Activated CD4-positive, alpha-beta T cell treated with anti-CD3 and anti-CD28 coated beads, Interleukin-2, amount 10 ng/mL, durations not matched to agents 24 days and 14 days (primary cell): ENCODE measurements around the gene ABLIM1. TPM values are rescaled to one million over a fixed set of nuclear protein-coding genes. Genes with fewer than 3 reads are reported as not detected.

Source experiments
- DNase-seq: peaks from one replicate; pipeline ENCODE4 v3.0.0; 2022
- H3K27ac Mint-ChIP-seq: one replicate; pipeline ENCODE4 v1.8.0; 2022; ENCODE audit warnings: mild to moderate bottlenecking, mixed read lengths
- H3K27me3 Mint-ChIP-seq: one replicate; pipeline ENCODE4 v1.8.0; 2022; ENCODE audit warnings: mixed read lengths
- H3K36me3 Mint-ChIP-seq: one replicate; pipeline ENCODE4 v1.8.0; 2022; ENCODE audit warnings: low read depth, mild to moderate bottlenecking, mixed read lengths
- H3K4me1 Mint-ChIP-seq: one replicate; pipeline ENCODE4 v1.8.0; 2021; ENCODE audit warnings: mixed read lengths
- H3K4me3 Mint-ChIP-seq: one replicate; pipeline ENCODE4 v1.8.0; 2022; ENCODE audit warnings: mild to moderate bottlenecking, moderate library complexity, mixed read lengths
- H3K9me3 Mint-ChIP-seq: one replicate; pipeline ENCODE4 v1.8.0; 2021; ENCODE audit warnings: mixed read lengths
- intact Hi-C: fragments of 100-400 bp; cut with micrococcal nuclease; formaldehyde crosslinking; loops from one replicate; pipeline ENCODE4 v1.15.1; 2023
- total RNA-seq: library from RNA; stranded (reverse); gene quantifications from 2 replicates; pipeline ENCODE4 v1.2.3, GENCODE V29; 2022

ABLIM1 gene
- total RNA-seq, 1 donor from 2014 or later = 16.5 TPM

DNA sequence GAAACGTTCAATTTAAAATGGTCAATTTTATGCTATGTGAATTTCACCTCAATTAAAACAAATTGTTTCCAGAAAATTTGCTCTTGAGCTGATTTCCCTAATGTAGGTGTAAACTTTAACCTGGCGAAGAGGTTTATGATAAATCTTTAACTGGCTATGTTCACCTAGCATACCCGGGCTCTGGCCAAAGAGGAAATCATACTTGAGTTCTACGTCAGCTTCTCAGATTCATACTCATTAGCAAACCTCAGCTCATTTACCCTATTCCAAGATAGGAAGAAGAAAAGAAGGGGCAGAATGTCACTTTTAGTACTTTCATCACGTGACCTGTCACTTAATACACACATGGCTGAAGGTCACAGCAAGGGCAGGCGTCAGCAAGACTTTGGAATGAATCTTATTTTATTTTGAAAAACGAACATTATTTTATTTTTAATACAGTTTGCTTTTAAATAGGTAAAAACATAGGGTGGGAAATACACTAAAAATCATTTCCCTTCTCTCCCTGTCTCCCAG is 97.0 kb downstream of the ABLIM1 start:
- no peak overlapping the region for H3K27ac Mint-ChIP-seq
- peaks cover 3% of the 10 kb centered on the region for H3K9me3 Mint-ChIP-seq
- intact Hi-C loops = no loop called here
- H3K27me3 Mint-ChIP-seq = peaks cover 11% of the 10 kb centered on the region
- DNase-seq = no peak
- H3K4me3 Mint-ChIP-seq = no peak overlapping the region
- H3K4me1 Mint-ChIP-seq = no peaks in the 10 kb centered on the region
- peaks cover 4% of the 10 kb centered on the region for H3K36me3 Mint-ChIP-seq

DNA sequence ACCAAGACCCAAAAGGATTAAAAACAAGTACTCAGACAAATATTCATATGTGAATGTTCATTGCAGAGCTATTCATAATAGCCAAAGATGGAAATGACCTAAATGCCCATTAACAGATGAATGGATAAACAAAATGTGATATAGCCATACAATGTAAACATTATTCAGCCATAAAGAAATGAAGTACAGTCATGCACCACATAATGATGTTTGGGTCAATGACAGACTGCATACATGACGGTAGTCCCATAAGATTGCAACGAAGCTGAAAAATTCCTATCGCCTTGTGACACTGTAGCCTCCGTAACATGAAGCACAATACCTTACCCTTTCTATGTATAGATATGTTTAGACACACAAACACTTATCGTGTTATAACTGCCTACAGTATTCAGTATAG is 97.9 kb downstream of the ABLIM1 start:
- no peak overlapping the region for H3K27ac Mint-ChIP-seq
- no peak overlapping the region for H3K4me3 Mint-ChIP-seq
- H3K9me3 Mint-ChIP-seq = peaks cover 3% of the 10 kb centered on the region
- DNase-seq = no peak
- intact Hi-C loops = no loop called here
- no peaks in the 10 kb centered on the region for H3K4me1 Mint-ChIP-seq
- peaks cover 4% of the 10 kb centered on the region for H3K36me3 Mint-ChIP-seq
- H3K27me3 Mint-ChIP-seq = peaks cover 13% of the 10 kb centered on the region

DNA sequence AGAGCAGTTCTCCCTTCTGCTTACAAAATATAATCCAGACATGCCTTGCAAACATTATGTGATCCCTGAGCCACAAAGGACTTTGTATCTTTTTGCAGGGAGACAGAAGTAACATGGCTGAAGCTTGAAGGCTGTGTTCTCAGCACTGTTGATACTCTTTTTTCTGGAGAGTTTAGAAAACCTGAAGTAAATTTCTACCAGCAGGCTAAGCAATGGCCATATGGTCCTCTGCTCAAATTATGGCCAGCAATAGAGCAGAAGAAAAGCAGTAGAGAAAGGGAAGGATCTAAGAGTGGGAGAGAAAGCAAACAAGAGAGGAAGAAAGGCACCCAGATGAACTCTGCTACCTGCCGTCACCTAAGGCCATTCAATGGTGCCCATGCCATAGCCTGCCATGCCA is 98.4 kb downstream of the ABLIM1 start:
- Mint-ChIP-seq H3K4me1 (no peaks in the 10 kb centered on the region), H3K27ac (no peak overlapping the region), H3K36me3 (peaks cover 4% of the 10 kb centered on the region), H3K9me3 (peaks cover 3% of the 10 kb centered on the region), H3K4me3 (no peak overlapping the region), H3K27me3 (peaks cover 13% of the 10 kb centered on the region)
- intact Hi-C loops = no loop called here
- no peak for DNase-seq

DNA sequence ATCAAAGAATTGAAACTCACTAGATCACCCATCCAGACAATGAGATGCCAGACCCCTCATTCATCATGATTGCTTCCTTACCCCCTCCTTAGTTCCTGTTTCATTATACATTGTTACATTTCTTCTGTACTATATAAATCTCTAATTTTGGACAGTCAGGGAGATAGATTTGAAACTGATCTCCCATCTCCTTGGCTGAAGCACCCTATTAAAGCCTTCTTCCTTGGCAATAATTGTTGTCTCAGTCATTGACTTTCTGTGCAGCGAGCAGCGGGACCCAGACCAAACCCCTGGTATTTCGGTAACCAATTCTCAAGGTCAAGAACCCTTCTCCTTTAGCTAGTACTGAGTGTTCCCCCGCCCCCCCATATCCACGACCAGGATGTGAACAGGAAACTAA is 100.2 kb downstream of the ABLIM1 start:
- no peak for DNase-seq
- Mint-ChIP-seq H3K27ac (no peak overlapping the region), H3K4me1 (no peaks in the 10 kb centered on the region), H3K9me3 (peaks cover 3% of the 10 kb centered on the region), H3K36me3 (peaks cover 4% of the 10 kb centered on the region), H3K4me3 (no peak overlapping the region), H3K27me3 (peaks cover 11% of the 10 kb centered on the region)
- intact Hi-C loops = no loop called here

DNA sequence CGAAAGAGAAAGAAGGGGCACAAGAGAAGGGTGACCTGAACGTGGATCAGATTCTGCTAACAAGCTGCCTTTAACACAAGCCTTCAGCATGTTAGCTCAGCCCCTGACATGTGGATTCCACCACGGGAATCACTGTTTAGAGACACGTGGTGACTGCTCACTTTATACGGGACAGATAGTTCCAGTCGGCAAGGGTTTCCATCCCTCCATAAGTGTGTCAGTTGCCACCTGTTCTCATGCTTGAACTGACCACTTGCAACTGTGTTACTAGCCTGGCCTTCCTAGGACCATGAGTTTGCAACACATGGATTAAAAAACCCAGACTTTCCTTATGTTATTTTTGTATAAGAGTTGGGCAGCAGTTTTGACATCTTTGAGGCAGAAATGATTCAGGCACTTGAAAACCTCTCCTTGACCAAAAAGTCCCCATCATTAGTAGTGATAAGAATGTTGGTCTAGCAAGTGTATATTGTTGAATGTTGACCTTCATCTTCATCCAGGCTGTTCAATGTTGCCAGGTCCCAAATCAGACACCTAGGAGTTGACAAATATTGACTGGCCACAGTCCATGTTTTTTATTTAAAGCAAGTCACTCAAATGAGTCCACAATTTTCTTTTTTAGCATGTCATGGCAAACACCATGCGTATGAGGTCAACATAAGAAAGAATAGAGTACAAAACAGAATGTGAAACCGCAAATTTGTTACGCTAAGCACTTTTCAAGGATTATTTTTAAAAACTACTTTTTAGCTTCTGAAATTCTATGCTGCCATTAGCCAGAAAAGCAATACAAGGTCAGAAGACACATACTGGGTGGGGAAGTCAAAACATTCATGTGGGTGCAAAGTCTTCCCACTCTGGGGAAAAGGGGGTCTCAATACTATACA is 101.6 kb downstream of the ABLIM1 start:
- intact Hi-C loops = no loop called here
- peaks cover 3% of the 10 kb centered on the region for H3K9me3 Mint-ChIP-seq
- peaks cover 10% of the 10 kb centered on the region for H3K27me3 Mint-ChIP-seq
- no peak overlapping the region for H3K27ac Mint-ChIP-seq
- H3K36me3 Mint-ChIP-seq = peaks cover 4% of the 10 kb centered on the region
- no peak overlapping the region for H3K4me3 Mint-ChIP-seq
- H3K4me1 Mint-ChIP-seq = no peaks in the 10 kb centered on the region
- no peak for DNase-seq

DNA sequence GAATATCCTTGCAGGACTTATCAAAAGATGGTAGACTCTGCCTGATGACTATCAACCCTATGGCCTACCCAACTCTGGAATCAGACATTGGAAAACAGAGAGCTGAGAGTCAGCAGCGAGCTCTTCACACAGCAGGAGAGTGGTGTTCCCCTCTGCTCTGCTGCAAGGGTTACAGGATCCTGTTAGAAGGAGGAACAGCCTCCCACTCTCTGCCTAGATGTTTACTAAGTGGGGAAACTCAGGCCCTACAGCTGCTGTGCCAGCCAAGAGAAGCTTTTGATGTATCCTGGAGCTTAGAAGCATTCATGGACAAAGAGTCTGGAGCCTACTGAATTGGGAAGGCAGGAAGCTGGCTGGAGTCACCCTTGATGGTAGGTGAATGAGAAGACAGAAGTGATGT is 104.6 kb downstream of the ABLIM1 start:
- intact Hi-C loops = loop anchor here (5.0 kb wide), 1 partner anchor 574 kb away; no protein-coding TSS in a partner anchor
- peaks cover 6% of the 10 kb centered on the region for H3K4me1 Mint-ChIP-seq
- H3K9me3 Mint-ChIP-seq = no peaks in the 10 kb centered on the region
- DNase-seq = no peak
- H3K27ac Mint-ChIP-seq = no peak overlapping the region
- peaks cover 4% of the 10 kb centered on the region for H3K36me3 Mint-ChIP-seq
- H3K4me3 Mint-ChIP-seq = no peak overlapping the region
- peaks cover 3% of the 10 kb centered on the region for H3K27me3 Mint-ChIP-seq

DNA sequence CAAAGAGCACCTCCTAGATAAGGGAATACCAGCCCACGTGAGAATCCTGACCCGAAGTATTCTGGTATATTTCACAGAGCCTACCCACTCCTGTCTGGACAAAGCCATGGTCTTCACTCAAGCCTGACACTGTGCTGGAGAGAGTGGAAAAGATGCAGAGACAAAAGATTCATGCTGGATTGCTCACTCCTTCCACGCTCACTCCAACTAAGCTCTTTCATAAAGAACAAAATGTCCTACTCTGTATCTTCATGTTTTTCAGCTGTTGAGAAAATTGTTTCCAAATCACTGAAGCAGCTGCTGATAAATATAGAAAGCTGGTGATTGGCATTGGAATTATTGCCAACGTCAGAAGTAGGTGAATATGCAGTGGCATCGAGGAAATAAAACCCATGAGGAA is 106.0 kb downstream of the ABLIM1 start:
- intact Hi-C loops = loop anchor here (5.0 kb wide), 1 partner anchor 575 kb away; no protein-coding TSS in a partner anchor
- Mint-ChIP-seq H3K4me1 (peaks cover 15% of the 10 kb centered on the region), H3K9me3 (no peaks in the 10 kb centered on the region), H3K27me3 (peaks cover 3% of the 10 kb centered on the region), H3K27ac (no peak overlapping the region), H3K36me3 (no peaks in the 10 kb centered on the region), H3K4me3 (no peak overlapping the region)
- DNase-seq = no peak

DNA sequence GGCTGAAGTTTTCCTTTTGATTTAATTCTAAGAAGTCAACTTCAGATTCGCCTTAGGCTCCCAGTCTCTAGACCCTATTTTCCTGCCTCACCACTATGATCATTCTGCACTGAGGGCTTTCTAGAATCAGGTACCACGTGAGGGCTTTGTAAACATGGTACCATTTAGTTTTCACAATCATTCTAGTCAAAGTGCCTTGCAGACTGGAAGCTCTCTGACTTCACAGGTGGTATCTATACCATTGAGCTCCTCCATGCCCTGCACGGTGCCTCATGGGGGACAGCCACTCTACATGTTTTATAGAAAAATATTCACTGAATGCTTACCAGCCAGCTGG is 106.5 kb downstream of the ABLIM1 start:
- Mint-ChIP-seq H3K27ac (no peak overlapping the region), H3K36me3 (no peaks in the 10 kb centered on the region), H3K4me3 (no peak overlapping the region), H3K27me3 (peaks cover 3% of the 10 kb centered on the region), H3K4me1 (peaks cover 18% of the 10 kb centered on the region), H3K9me3 (no peaks in the 10 kb centered on the region)
- no peak for DNase-seq
- intact Hi-C loops = loop anchor here (1.0 to 5.0 kb wide), 3 partner anchors 143 to 576 kb away; no protein-coding TSS in a partner anchor

DNA sequence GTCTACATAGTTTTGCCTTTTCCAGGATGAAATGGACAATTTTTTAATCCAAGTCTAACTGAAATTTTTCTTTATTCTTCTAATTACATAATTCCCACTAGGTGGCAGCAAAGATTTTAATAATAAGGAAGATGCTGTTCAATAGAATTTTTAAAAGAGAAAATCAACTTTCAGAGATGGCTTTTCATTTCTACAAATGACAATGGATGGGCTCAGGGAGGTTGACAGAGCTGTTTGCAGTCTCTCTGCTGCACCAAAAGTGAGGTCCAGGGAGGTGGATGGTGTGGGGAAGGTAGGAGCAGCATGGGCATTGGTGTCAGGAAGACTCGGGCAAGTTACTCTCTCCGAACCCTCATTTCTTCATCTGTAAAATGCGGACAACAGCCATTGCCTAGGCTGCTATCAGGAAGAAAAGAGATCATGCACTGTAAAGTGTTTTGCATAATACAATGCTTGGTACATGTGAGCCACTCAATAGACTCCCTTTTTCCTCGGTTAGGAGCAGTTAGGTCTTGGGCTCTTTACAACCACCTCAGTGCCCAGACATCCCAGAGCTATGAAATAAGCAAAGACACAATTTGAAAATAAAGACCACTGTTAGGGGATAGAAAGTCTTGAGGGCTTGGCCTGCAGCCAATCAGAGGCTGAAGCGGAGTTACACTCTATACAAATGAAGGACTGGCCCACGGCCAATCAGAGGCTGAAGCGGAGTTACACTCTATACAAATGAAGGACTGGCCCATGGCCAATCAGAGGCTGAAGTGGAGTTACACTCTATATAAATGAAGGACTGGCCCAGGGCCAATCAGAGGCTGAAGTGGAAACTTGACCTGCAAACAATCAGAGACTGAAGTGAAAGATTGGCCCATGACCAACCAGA is 107.1 kb downstream of the ABLIM1 start:
- H3K27me3 Mint-ChIP-seq = peaks cover 2% of the 10 kb centered on the region
- peaks cover 18% of the 10 kb centered on the region for H3K4me1 Mint-ChIP-seq
- intact Hi-C loops = loop anchor here (1.0 to 5.0 kb wide), 4 partner anchors 80 to 576 kb away; no protein-coding TSS in a partner anchor
- no peaks in the 10 kb centered on the region for H3K9me3 Mint-ChIP-seq
- H3K4me3 Mint-ChIP-seq = no peak overlapping the region
- no peak for DNase-seq
- no peak overlapping the region for H3K27ac Mint-ChIP-seq
- H3K36me3 Mint-ChIP-seq = no peaks in the 10 kb centered on the region

DNA sequence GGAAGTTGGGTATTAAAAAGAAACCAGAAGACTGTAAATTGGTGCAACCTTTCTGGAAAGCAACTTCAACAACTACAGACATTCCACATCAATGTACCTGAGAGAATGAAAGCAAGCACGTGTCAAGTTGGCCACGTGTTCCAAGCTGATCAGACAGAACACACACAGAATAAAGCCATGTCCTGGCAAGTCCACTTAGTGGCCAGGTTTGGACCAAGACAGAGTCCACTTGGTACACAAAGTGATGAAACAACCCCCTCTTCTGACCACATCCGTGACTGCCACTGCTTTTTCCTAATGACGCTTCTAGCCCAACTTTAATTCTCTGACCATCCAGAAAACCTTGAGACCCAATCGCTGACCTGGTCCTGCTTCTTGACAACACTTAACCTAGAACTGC is 109.4 kb downstream of the ABLIM1 start:
- no peak overlapping the region for H3K27ac Mint-ChIP-seq
- DNase-seq = peak; percentile 67

DNA sequence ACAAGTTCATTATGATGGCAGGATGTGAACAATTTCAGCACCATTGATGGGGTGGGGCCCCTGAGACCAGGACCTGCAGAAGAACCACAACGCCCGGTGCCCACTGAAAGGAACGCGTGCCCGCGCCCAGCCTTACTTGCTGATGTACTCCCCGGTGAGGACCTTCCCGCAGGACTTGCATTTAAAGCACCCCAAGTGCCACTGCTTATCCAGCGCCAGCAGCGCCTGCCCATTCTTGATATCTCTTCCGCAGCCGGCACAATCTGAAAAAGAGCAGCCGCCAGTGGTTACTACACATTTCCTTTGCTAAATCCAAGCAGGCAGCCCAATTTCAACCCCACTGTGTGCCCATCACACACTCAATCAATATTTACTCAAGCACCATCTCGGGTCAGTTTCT is 110.6 kb downstream of the ABLIM1 start:
- Mint-ChIP-seq H3K27ac (no peak overlapping the region), H3K4me3 (peak overlapping the region; percentile 10), H3K36me3 (no peaks in the 10 kb centered on the region), H3K9me3 (no peaks in the 10 kb centered on the region), H3K4me1 (peaks cover 44% of the 10 kb centered on the region), H3K27me3 (no peaks in the 10 kb centered on the region)
- intact Hi-C loops = no loop called here
- peak; percentile 68 for DNase-seq

More for the DNA sequence above, 109.4 kb downstream of the ABLIM1 start:
- Mint-ChIP-seq H3K9me3 (no peaks in the 10 kb centered on the region), H3K27me3 (no peaks in the 10 kb centered on the region), H3K36me3 (no peaks in the 10 kb centered on the region), H3K4me1 (peaks cover 34% of the 10 kb centered on the region), H3K4me3 (no peak overlapping the region)
- intact Hi-C loops = loop anchor here (2.0 kb wide), 1 partner anchor 244 kb away; no protein-coding TSS in a partner anchor

DNA sequence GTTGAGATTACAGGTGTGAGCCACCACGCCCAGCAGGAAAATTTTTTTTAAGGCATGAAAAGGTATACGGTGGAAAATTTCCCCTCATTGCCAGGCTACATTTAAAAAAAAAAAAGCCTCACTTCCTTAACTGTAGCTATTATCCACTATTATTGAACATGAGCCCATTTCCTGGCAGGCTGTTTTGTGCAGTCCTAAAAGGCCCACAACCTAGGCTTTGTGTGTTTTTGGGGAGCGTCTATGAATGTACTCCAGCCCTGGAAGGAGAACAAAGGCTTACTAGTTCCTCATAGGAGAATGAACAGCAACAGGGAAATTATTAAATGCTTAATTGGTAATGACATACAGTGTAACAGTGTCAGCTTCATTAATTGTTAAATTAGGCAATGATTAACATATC is 111.0 kb downstream of the ABLIM1 start:
- Mint-ChIP-seq H3K4me1 (peaks cover 49% of the 10 kb centered on the region), H3K4me3 (peak overlapping the region; percentile 10), H3K27me3 (no peaks in the 10 kb centered on the region), H3K9me3 (no peaks in the 10 kb centered on the region), H3K36me3 (no peaks in the 10 kb centered on the region), H3K27ac (no peak overlapping the region)
- no peak for DNase-seq
- intact Hi-C loops = no loop called here

DNA sequence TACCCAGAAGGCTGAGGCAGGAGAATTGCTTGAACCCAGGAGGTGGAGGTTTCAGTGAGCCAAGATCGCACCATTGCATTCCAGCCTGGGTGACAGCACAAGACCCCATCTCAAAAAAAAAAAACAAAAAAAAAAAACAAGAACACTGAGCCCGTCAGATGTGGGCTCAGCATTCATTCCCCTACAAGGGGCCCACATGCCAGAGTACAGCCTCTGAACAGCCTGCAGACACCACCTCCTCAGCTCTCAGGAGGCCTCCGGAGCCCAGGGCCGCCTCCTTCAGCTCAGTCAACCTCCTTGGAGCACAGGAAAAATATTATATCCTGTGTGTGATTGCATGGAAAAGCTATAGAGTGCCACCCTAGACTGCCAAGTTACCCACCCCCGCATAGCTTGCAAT is 112.3 kb downstream of the ABLIM1 start:
- H3K27me3 Mint-ChIP-seq = no peaks in the 10 kb centered on the region
- no peaks in the 10 kb centered on the region for H3K9me3 Mint-ChIP-seq
- no peaks in the 10 kb centered on the region for H3K36me3 Mint-ChIP-seq
- H3K4me3 Mint-ChIP-seq = no peak overlapping the region
- no peak for DNase-seq
- peaks cover 60% of the 10 kb centered on the region for H3K4me1 Mint-ChIP-seq
- H3K27ac Mint-ChIP-seq = no peak overlapping the region
- intact Hi-C loops = no loop called here

DNA sequence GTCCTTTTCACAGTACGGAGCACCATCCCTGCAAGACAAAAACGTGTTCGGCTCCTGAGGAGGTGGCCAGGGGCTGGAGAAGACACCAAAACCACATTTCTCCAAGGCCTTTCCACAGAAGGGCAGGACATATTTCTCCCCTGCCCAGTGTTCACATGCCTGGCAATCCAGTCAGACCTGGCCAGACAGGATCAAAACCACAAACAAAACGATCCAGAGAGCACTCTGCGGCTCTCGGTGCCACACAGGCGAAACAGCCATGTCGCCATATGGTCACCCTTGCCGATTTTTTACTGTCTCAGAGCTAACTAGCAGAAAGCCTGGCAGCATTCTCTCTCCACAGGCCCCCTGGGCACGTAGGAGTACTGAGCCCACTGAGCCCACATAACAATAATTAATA is 113.0 kb downstream of the ABLIM1 start:
- peak overlapping the region; percentile 9 for H3K27ac Mint-ChIP-seq
- no peak for DNase-seq
- H3K4me3 Mint-ChIP-seq = peak overlapping the region; percentile 82
- intact Hi-C loops = no loop called here
- H3K9me3 Mint-ChIP-seq = no peaks in the 10 kb centered on the region
- no peaks in the 10 kb centered on the region for H3K27me3 Mint-ChIP-seq
- peaks cover 66% of the 10 kb centered on the region for H3K4me1 Mint-ChIP-seq
- H3K36me3 Mint-ChIP-seq = no peaks in the 10 kb centered on the region
